ENCODE results near the gene KAZN.

KAZN gene

GRCh38 chr1:14552246-14552965, 46.1 kb upstream of the KAZN start:
- H3K27me3 ChIP-seq (replicated peaks; ENCODE audit: insufficient read depth, low read length) = no peaks in the 10 kb centered on the region

GRCh38 chr1:14553711-14554110, 44.8 kb upstream of the KAZN start:
- H3K9me2 ChIP-seq (replicated peaks; ENCODE audit: insufficient read depth, low read length) = no peaks in the 10 kb centered on the region
- H3F3A ChIP-seq (ENCODE audit: insufficient read depth, low read length) = no peaks in the 10 kb centered on the region
- no peak overlapping the region for H3K4me2 ChIP-seq (ENCODE audit: low read depth, low read length)
- no peak for TF ChIP-seq EZH2 (optimal IDR thresholded peaks at IDR 0.05; ENCODE audit: low read depth, low read length)
- H3K4me1 ChIP-seq (ENCODE audit: low read length) = no peaks in the 10 kb centered on the region
- H3K27ac ChIP-seq (ENCODE audit: low read length) = no peak overlapping the region
- H2AFZ ChIP-seq (ENCODE audit: low read length) = no peak overlapping the region
- no peak overlapping the region for H3K9ac ChIP-seq (ENCODE audit: low read length)
- no peaks in the 10 kb centered on the region for H4K20me1 ChIP-seq (ENCODE audit: insufficient read depth, low read length)
- no peaks in the 10 kb centered on the region for H3K36me3 ChIP-seq (replicated peaks; ENCODE audit: insufficient read depth, low read length)
- H3K4me3 ChIP-seq (ENCODE audit: low read length) = no peak overlapping the region
- no peak for DNase-seq
- H3K79me2 ChIP-seq (ENCODE audit: low read length) = no peaks in the 10 kb centered on the region
- H3K27me3 ChIP-seq (replicated peaks; ENCODE audit: insufficient read depth, low read length) = no peaks in the 10 kb centered on the region
- no peaks in the 10 kb centered on the region for H3K9me3 ChIP-seq (replicated peaks; ENCODE audit: insufficient read depth, low read length)

More at GRCh38 chr1:14552246-14552965, 46.1 kb upstream of the KAZN start:
- Histone ChIP-seq H3K27ac (ENCODE audit: low read length) (no peak overlapping the region), H4K20me1 (ENCODE audit: insufficient read depth, low read length) (no peaks in the 10 kb centered on the region), H2AFZ (ENCODE audit: low read length) (no peak overlapping the region), H3K9ac (ENCODE audit: low read length) (no peak overlapping the region), H3K4me1 (ENCODE audit: low read length) (no peaks in the 10 kb centered on the region), H3K4me2 (ENCODE audit: low read depth, low read length) (no peak overlapping the region), H3K9me2 (replicated peaks; ENCODE audit: insufficient read depth, low read length) (no peaks in the 10 kb centered on the region), H3K4me3 (ENCODE audit: low read length) (no peak overlapping the region), H3K9me3 (replicated peaks; ENCODE audit: insufficient read depth, low read length) (no peaks in the 10 kb centered on the region), H3K36me3 (replicated peaks; ENCODE audit: insufficient read depth, low read length) (no peaks in the 10 kb centered on the region), H3K79me2 (ENCODE audit: low read length) (no peaks in the 10 kb centered on the region), H3F3A (ENCODE audit: insufficient read depth, low read length) (no peaks in the 10 kb centered on the region)
- no peak for DNase-seq
- TF ChIP-seq EZH2phosphoT487 (IDR thresholded peaks at IDR 0.05; ENCODE audit: low read length) (no peak), EZH2 (optimal IDR thresholded peaks at IDR 0.05; ENCODE audit: low read depth, low read length) (no peak), CTCF (IDR thresholded peaks at IDR 0.05; ENCODE audit: low read length) (no peak)

- H3F3A ChIP-seq (ENCODE audit: insufficient read depth, low read length) = no peaks in the 10 kb centered on the region
- no peaks in the 10 kb centered on the region for H3K79me2 ChIP-seq (ENCODE audit: low read length)
- TF ChIP-seq CTCF (IDR thresholded peaks at IDR 0.05; ENCODE audit: low read length) (no peak), EZH2phosphoT487 (IDR thresholded peaks at IDR 0.05; ENCODE audit: low read length) (no peak), EZH2 (optimal IDR thresholded peaks at IDR 0.05; ENCODE audit: low read depth, low read length) (no peak)
- H2AFZ ChIP-seq (ENCODE audit: low read length) = no peak overlapping the region
- H3K4me1 ChIP-seq (ENCODE audit: low read length) = no peaks in the 10 kb centered on the region
- no peak overlapping the region for H3K9ac ChIP-seq (ENCODE audit: low read length)
- no peaks in the 10 kb centered on the region for H3K36me3 ChIP-seq (replicated peaks; ENCODE audit: insufficient read depth, low read length)
- no peaks in the 10 kb centered on the region for H4K20me1 ChIP-seq (ENCODE audit: insufficient read depth, low read length)
- H3K4me3 ChIP-seq (ENCODE audit: low read length) = no peak overlapping the region
- no peak for DNase-seq
- H3K27ac ChIP-seq (ENCODE audit: low read length) = no peak overlapping the region
- no peaks in the 10 kb centered on the region for H3K9me3 ChIP-seq (replicated peaks; ENCODE audit: insufficient read depth, low read length)
- no peaks in the 10 kb centered on the region for H3K27me3 ChIP-seq (replicated peaks; ENCODE audit: insufficient read depth, low read length)
- no peak overlapping the region for H3K4me2 ChIP-seq (ENCODE audit: low read depth, low read length)
- no peaks in the 10 kb centered on the region for H3K9me2 ChIP-seq (replicated peaks; ENCODE audit: insufficient read depth, low read length)
Measured at GRCh38 chr1:14555091-14555490, 43.4 kb upstream of the KAZN start.

- TF ChIP-seq EZH2 (optimal IDR thresholded peaks at IDR 0.05; ENCODE audit: low read depth, low read length) = no peak
- TF ChIP-seq EZH2phosphoT487 (IDR thresholded peaks at IDR 0.05; ENCODE audit: low read length) = no peak
Measured at GRCh38 chr1:14561014-14561693, 37.3 kb upstream of the KAZN start.

More at GRCh38 chr1:14561014-14561693, 37.3 kb upstream of the KAZN start:
- no peaks in the 10 kb centered on the region for H3K36me3 ChIP-seq (replicated peaks; ENCODE audit: insufficient read depth, low read length)
- no peaks in the 10 kb centered on the region for H3K9me2 ChIP-seq (replicated peaks; ENCODE audit: insufficient read depth, low read length)
- H4K20me1 ChIP-seq (ENCODE audit: insufficient read depth, low read length) = no peaks in the 10 kb centered on the region
- H3K4me1 ChIP-seq (ENCODE audit: low read length) = no peaks in the 10 kb centered on the region
- no peaks in the 10 kb centered on the region for H3K27me3 ChIP-seq (replicated peaks; ENCODE audit: insufficient read depth, low read length)
- H3K4me3 ChIP-seq (ENCODE audit: low read length) = no peak overlapping the region
- H3K27ac ChIP-seq (ENCODE audit: low read length) = no peak overlapping the region
- DNase-seq = no peak
- no peaks in the 10 kb centered on the region for H3K79me2 ChIP-seq (ENCODE audit: low read length)
- no peaks in the 10 kb centered on the region for H3F3A ChIP-seq (ENCODE audit: insufficient read depth, low read length)
- H2AFZ ChIP-seq (ENCODE audit: low read length) = no peak overlapping the region
- no peaks in the 10 kb centered on the region for H3K9me3 ChIP-seq (replicated peaks; ENCODE audit: insufficient read depth, low read length)
- no peak overlapping the region for H3K4me2 ChIP-seq (ENCODE audit: low read depth, low read length)
- no peak overlapping the region for H3K9ac ChIP-seq (ENCODE audit: low read length)

All from MM.1S (cell line).